Measurements from ENCODE around the gene ADAMTS4.

Gene ADAMTS4

DNA sequence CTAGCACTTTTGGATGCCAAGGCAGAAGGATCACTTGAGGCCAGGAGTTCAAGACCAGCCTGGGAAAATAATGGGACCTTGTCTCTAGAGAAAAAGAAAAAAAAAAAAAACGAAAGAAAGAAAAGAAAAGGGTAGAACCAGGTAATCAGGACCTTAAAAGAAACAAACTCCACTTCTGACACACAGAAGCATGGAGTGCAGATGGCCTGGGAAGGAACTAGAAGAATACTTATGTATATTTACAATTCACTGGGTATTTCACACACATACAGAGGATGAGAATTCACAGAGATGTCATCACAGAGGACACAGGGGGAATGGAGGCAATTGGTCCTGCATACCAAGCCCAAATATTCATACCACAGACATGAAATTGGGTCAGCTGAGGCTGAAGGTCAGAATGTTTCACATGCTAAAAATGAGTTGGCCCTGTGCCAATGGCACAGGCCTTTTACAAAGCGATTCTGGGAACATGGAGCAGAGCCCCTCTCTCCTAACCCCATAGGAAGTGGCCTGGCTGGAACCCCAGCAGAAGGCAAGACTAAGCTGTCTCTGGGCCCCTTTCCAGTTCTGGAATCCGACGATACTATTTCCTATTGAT, 26.0 kb downstream of the ADAMTS4 start:
- no peak for DNase-seq (ENCODE audit: low read depth)
- H3K4me3 ChIP-seq (ENCODE audit: low read length): no peak overlapping the region
- TF ChIP-seq, protein P1, sequence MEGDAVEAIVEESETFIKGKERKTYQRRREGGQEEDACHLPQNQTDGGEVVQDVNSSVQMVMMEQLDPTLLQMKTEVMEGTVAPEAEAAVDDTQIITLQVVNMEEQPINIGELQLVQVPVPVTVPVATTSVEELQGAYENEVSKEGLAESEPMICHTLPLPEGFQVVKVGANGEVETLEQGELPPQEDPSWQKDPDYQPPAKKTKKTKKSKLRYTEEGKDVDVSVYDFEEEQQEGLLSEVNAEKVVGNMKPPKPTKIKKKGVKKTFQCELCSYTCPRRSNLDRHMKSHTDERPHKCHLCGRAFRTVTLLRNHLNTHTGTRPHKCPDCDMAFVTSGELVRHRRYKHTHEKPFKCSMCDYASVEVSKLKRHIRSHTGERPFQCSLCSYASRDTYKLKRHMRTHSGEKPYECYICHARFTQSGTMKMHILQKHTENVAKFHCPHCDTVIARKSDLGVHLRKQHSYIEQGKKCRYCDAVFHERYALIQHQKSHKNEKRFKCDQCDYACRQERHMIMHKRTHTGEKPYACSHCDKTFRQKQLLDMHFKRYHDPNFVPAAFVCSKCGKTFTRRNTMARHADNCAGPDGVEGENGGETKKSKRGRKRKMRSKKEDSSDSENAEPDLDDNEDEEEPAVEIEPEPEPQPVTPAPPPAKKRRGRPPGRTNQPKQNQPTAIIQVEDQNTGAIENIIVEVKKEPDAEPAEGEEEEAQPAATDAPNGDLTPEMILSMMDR (IDR thresholded peaks at IDR 0.05; ENCODE audit: insufficient read depth, low read depth, low read length, missing control alignments): no peak

DNA sequence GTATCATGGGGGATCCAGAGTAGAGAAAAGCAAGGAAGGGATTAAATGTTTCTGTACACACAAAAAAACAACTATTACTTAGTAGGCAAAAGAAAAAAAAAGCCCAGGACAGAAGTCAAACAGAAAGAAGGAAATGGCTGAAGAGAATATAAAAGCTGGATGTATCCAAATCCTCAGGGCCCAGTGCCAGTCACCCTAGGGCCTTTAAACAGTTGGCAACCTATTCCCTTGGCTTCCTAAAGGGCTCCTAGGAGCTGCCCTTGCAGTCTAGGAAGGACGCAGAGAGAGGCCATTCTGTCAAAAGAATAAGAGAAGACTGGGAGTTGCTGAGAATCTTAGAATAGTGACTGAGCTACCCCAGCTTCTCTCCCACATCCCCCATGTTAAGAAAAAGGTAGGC, 26.5 kb downstream of the ADAMTS4 start:
- DNase-seq (ENCODE audit: low read depth): no peak
- TF ChIP-seq, protein P1 (IDR thresholded peaks at IDR 0.05; ENCODE audit: insufficient read depth, low read depth, low read length, missing control alignments): no peak
- H3K4me3 ChIP-seq (ENCODE audit: low read length): no peak overlapping the region

DNA sequence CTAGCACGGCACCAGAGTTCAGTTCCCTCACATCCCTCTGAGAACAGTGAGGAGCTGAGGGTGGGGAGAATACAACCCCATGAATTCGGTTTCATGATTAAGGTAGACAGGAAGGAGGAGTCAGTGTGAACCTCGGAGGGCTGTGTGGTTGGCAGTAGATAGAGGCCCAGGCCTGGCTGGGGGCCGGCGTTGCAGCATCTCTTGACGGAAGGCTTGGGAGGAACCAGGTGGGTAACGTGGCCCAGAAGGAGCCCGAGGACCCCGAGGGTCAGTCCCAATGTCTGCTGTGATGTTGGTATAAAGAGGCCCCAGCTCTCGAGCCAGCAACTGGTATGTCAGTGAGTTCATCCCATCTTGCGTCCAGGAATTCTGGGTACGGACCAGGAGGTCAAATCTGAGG, 27.2 kb downstream of the ADAMTS4 start:
- DNase-seq (ENCODE audit: low read depth): no peak
- no peak overlapping the region for H3K4me3 ChIP-seq (ENCODE audit: low read length)
- TF ChIP-seq, protein P1 (IDR thresholded peaks at IDR 0.05; ENCODE audit: insufficient read depth, low read depth, low read length, missing control alignments): no peak

DNA sequence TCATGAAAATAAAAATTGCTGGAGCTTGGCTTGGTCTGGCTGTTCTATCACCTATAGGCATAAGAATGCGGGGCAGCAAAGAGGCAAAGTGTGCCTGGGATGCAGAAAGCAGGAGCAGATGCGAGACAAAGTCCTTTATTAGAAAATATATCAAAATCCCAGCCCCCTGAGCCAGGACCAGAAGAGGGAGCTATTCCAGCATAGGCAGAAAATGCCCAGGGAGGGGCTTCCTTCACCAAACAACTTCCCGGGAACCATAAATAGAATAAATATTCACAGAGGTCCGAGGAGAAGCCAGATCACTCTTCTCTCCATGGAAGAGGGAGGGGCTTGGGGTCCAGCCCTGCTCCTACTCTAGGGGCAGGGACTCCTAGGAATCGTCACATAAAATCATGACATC, 27.7 kb downstream of the ADAMTS4 start:
- DNase-seq (ENCODE audit: low read depth): no peak
- TF ChIP-seq, protein P1 (IDR thresholded peaks at IDR 0.05; ENCODE audit: insufficient read depth, low read depth, low read length, missing control alignments): no peak
- H3K4me3 ChIP-seq (ENCODE audit: low read length): no peak overlapping the region

DNA sequence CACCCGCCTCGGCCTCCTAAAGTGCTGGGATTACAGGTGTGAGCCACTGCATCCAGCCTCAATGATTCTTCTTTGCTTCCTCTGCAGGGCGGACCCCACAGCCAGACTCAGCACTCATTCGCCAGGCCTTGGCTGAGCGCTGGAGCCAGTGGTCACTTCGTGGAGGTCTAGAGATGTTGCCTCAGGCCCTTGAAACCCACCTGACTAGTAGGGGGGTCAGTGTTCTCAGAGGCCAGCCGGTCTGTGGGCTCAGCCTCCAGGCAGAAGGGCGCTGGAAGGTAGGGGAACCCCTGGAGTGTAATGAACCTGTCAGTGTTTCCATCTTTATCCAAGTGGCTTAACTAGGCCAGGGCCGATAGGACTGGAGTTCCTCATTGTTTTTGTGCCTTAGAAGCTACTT, 29.9 kb downstream of the ADAMTS4 start:
- no peak overlapping the region for H3K4me3 ChIP-seq (ENCODE audit: low read length)
- TF ChIP-seq, protein P1 (IDR thresholded peaks at IDR 0.05; ENCODE audit: insufficient read depth, low read depth, low read length, missing control alignments): no peak
- no peak for DNase-seq (ENCODE audit: low read depth)

DNA sequence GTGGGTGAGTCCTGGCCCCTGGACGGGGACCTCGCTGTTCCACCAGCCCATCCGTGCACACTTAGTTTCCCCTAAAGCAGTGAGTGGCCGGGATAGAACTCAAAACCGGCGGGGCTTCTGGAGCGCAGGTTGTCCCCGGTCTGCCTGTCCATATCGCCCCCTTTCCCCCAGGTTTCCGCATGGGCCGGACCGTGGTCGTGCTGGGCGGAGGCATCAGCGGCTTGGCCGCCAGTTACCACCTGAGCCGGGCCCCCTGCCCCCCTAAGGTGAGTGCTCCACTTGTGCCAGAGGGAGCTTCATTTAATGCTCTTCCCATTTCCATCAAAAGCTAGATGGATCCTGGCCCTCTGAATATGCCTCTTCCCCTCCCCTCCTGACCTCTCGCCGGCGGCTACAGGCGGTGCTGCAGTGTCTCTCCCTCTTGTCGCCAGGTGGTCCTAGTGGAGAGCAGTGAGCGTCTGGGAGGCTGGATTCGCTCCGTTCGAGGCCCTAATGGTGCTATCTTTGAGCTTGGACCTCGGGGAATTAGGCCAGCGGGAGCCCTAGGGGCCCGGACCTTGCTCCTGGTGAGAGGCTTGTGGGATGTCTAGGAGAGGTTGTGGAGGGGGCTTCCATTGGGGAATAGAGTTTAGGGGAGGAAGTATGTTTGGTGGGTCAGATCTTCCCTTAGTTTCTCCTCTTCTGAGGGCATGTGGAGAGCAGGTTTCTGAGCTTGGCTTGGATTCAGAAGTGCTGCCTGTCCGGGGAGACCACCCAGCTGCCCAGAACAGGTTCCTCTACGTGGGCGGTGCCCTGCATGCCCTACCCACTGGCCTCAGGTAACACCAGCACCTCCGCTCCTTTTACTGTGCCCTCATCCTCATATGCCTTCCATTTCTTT, 31.9 kb downstream of the ADAMTS4 start:
- peak overlapping the region; percentile 88 for H3K4me3 ChIP-seq (ENCODE audit: low read length)
- TF ChIP-seq, protein P1 (IDR thresholded peaks at IDR 0.05; ENCODE audit: insufficient read depth, low read depth, low read length, missing control alignments): no peak
- no peak for DNase-seq (ENCODE audit: low read depth)
